ENCODE data around the gene PAPOLB. TPM values are rescaled to one million over a fixed set of nuclear protein-coding genes. Genes with fewer than 3 reads are reported as not detected.
"Not testable (repeated sequence)": the region's sequence is repeated elsewhere in the genome, so short reads cannot be mapped to it uniquely, and the experiment has no call there.

The PAPOLB gene
- total RNA-seq (2014; rRNA removed; shearing (Covaris generic)): not detected in 2 replicates
- polyA plus RNA-seq (2015; cell fraction: cytosol; rRNA removed): not detected in 2 replicates
- not detected in 2 replicates for polyA plus RNA-seq (2015; cell fraction: nucleus; rRNA removed)

GRCh38 chr7:4861673-4862072, at the start of gene PAPOLB:
Gene PAPOLB (minus strand): TSS chr7:4862030. CDS start chr7:4861810, 220 bp downstream.
- DNase-seq (ENCODE audit: low read depth): no peak

- DNase-seq (ENCODE audit: low read depth): no peak
Observed at GRCh38 chr7:4911111-4911828, 49.4 kb upstream of the PAPOLB start.

DNA sequence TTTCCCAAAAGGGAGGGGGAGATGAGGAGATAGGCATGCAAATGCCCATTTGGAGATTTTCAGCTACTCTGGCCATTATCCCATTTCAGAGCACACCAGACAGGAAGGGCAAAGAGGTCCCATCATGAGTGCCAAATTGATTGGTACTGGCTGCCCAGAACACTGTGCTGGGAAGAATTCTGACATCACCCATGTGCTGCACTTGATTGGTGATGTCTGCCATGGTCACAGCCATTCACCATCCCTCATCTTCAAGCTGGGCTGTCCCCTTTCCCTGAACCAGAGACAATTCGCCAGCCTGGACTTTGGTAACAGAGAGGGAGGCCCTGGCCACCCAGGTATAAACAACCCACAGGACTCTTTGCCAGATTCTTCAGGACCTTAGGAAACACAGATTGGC, 44.9 kb upstream of the PAPOLB start:
- DNase-seq (ENCODE audit: low read depth): no peak

DNA sequence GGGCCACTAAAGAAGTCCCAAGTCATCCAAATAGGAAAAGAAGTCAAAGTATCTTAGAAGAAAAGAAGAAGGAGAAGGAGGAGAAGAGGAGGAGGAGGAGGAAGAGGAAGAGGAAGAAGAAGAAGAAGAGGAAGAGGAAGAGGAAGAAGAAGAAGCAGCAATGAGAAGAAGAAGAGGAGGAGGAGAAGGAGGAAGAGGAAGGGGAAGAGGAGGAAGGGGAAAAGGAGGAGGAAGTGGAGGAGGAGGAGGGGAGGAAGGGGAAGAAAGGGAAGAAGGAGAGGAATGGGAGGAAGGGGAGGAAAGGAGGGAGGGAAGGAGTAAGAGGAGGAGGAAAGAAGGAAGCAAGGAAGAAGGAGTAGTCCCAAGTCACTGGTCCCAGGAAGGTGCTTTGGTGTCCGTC, 43.3 kb upstream of the PAPOLB start:
- no peak for DNase-seq (ENCODE audit: low read depth)

DNA sequence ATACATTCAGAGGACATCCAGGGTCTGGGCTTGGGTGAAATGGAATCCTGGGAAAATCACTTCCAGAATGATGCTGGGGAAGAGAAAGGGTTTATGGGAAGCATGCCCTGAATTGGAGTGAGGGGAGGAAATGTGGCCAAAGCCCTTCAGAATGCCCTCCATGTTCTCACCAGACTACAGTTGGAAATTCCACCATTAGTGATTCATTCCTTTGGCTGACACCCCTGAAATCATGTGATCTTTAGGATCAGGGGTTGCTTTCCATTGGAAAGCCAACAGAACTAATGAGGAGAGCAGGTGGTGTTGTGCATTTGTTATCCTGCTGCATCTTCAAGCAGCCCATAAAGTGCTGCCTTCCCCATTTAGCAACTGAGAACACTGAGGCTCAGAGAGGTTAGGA, 42.5 kb upstream of the PAPOLB start:
- DNase-seq (ENCODE audit: low read depth): no peak

- no peak for DNase-seq (ENCODE audit: low read depth)
Observed at GRCh38 chr7:4895766-4896165, 33.9 kb upstream of the PAPOLB start.

DNA sequence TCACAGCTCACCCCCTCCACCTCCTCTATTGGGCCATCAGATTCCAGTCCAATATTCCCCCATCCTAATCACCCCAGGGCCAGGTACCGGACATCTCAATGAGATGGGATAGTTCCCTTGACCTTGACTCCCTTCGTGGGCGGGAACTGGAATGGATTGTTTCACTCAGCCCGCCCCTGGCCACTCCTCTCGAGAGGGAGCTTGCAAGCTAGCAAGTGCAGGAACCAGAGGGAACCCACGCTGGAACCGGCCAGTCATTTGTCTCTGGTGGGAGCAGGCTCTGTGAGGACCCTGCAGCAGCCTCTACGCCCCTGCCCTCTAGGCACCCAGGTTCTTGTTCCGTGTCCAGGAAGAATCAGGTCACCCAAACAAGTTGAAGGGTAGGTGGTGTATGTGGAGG, 32.7 kb upstream of the PAPOLB start:
- DNase-seq (ENCODE audit: low read depth): no peak

DNA sequence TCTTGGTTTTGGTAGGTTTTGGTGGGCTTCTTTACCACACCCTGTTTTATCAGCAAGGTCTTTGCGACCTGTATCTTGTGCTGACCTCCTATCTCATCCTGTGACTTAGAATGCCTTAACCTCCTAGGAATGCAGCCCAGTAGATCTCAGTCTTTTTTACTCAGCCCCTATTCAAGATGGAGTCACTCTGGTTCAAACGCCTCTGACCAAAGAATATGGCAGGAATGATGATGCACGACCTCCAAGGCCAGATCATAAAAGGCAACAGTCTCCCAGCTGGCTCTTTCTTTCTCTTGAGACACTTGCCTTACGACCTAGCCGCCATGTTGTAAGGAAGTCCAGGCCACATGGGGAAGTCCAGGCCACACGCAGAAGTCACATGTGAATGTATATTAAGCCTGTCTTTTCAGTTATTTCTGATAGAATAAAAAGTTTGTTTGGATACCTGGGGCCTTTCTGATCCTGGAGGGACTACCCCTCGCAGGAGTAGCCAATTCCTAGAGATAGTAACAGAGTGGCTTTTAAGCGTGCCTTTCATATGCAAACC, 32.2 kb upstream of the PAPOLB start:
- DNase-seq (ENCODE audit: low read depth): no peak

DNA sequence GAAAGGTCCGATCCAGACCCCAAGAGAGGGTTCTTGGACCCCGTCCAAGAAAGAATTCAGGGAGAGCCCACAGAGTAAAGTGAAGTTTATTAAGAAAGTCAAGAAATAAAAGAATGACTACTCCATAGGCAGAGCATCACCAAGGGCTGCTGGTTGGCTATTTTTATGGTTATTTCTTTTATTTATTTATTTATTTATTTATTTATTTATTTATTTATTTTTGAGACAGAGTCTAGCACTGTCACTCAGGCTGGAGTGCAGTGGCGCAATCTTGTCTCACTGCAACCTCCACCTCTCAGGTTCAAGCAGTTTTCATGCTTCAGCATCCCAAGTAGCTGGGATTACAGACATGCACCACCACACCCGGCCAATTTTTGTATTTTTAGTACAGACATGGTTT, 31.4 kb upstream of the PAPOLB start:
- not testable (repeated sequence) for DNase-seq (ENCODE audit: low read depth)

DNA sequence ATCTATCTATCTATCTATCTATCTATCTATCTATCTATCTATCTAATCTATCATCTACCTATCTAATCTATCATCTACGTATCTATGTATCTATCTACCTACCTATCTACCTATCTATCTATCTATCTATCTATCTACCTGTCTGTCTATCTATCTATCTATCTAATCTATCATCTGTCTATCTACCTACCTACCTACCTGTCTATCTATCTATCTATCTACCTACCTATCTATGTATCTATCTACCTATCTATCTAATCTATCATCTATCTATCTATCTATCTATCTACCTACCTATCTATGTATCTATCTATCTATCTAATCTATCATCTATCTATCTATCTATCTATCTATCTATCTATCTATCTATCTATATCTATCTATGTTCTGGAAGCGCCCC, 29.7 kb upstream of the PAPOLB start:
- not testable (repeated sequence) for DNase-seq (ENCODE audit: low read depth)

- no peak for DNase-seq (ENCODE audit: low read depth)
Observed at GRCh38 chr7:4889682-4890081, 27.9 kb upstream of the PAPOLB start.

- no peak for DNase-seq (ENCODE audit: low read depth)
Observed at GRCh38 chr7:4888161-4888560, 26.3 kb upstream of the PAPOLB start.

DNA sequence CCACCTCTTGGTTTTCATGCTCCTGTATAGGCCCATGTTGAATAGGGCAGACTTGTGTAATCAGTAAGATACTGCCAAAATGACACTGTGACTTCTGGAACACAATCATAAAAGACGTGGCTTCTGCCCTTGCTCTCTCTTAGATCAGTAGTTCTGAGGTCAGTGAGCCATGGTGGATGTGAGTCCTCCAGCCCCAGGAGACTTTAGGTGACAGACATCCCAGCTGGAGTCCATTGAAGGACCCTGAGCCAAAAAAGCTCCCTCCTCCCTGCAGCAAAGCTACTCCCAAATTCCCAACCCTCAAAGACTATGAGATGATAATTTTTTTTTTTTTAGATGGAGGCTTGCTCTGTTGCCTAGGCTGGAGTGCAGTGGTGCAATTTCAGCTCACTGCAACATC, 24.8 kb upstream of the PAPOLB start:
- DNase-seq (ENCODE audit: low read depth): no peak

GRCh38 chr7:4885317-4885807, 23.5 kb upstream of the PAPOLB start:
- DNase-seq (ENCODE audit: low read depth): no peak

DNA sequence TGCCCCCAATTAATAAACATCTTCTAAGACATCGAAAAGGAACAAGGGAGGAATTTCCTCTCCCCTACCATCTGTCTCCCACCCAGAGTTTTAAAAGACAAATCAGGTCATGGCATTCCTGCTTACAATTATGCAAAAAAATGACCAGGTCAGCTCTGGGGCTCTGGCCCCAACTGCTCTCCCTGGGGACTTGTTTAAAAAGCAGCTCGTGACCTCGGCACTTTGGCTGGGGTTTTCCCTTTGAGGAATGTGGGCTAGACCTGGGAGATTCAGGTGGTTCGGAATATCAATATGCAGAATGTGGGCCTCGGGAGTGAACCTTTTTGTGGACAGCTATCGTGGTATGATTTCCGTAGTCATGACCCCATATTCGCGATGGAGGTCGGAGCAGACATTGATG, 22.3 kb upstream of the PAPOLB start:
- no peak for DNase-seq (ENCODE audit: low read depth)

DNA sequence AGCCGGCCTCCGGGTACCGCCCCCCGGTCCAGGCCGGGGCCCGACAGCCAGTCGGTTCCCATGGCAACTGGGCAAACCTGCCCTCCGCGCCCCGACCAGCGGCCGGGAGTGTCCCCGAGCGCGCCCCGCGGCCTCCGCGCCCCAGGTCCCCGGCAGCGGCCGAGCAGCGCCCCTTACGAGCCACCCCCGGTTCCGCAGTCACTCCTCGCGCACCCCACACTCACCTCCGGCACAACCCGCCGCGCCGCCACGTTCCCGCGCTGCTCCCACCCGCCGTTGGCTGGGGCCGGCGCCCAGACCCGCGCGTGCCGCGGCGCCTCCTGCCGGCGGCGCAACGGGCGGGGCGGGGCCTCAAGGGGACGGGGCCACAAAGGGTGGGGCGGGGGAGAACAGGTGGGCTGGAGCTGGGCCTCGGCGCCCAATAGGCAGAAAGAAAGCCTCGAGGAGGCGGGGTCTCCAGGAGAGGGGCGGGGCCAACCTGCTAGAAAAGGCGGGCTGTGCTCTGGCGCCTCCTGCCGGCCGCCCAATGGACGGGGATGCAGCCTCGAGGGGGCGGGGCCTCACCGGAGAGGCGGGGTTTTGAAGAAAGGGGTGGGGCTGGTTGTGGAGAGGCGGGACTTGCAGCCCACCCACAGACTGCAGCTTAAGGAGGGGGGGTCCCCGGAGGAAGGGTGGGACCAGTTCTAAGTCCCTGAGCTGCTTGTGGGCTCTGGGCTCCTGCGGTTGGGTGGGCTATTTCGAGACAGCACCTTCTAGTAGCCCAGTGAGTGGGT, 21.7 kb upstream of the PAPOLB start, which contains the start of gene RADIL:
TSS of gene RADIL (minus strand) at position 345 of the 773 bp plus-strand sequence. CDS start 5,577 bp downstream, outside the sequence.
- DNase-seq (ENCODE audit: low read depth): peak; percentile 67

DNA sequence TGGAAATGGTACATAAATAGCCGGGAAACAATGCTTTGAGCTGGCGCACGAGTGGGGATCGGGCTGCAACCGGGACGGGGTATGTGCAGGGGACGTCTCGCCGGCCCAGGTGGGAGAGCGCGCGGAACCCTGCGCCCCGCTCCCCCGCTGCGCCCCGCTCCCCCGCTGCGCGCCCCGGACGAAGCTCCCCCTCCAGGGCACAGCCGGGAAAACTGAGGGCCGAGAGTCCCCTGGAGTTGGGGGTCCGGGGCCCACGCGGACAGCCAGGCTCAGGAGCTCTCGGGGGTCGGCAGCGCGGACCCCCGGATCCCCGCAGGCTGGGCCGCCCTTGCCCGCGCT, 21.2 kb upstream of the PAPOLB start:
- DNase-seq (ENCODE audit: low read depth): no peak

GRCh38 chr7:4882169-4883032, 20.6 kb upstream of the PAPOLB start:
- DNase-seq (ENCODE audit: low read depth): no peak

DNA sequence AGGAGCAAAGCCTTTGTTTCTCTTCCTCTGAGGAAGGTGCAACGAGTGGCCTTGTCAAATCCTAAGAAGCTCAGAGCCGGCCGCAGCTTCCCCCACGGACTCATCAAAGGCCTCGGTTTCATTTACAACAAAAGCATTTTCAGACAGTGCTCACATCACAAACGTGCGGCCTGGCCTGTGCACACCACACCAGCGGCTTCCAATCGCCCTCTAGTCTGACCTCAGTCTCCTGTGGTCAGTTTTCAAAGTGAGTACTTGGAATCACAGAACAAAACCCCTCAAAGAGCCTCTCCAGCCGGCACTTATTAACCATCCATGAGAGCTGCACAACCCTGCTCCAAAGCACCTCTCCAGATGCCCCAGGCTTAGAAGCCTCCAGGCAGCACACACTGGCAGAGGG, 18.4 kb upstream of the PAPOLB start:
- no peak for DNase-seq (ENCODE audit: low read depth)

GRCh38 chr7:4879396-4880081, 17.7 kb upstream of the PAPOLB start:
- no peak for DNase-seq (ENCODE audit: low read depth)
